SHP77 treated with DMSO at 0.1 percent for 48 hours (cell line): ENCODE measurements around the gene LIN54.
"Not testable (repeated sequence)": the region's sequence is repeated elsewhere in the genome, so short reads cannot be mapped to it uniquely, and the experiment has no call there.

Experiments
- DNase-seq: peaks from one replicate; lab custom pipeline; 2025; lab: John Stamatoyannopoulos, UW

Gene LIN54

DNA sequence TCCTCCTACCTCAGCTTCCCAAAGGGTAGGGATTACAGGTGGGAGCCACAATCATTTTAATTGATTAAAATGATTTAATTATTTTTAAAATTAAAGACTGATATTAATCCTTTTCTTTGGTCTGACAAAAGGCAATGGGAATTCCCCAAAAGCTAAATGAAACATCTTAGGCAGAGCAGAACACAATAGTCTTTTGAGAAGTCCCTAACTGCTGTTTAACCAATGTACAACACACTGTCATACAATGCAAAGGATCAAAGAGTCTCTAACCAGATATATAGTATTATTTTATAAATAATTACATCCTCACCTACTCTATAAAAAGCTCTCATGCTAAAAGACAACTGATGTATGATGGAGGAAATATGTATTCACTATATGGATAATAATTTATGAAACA is 63.1 kb downstream of the LIN54 start:
- no peak for DNase-seq

- no peak for DNase-seq
These were observed 71.2 kb downstream of the LIN54 start for GRCh38 chr4:82939414-82939813.

GRCh38 chr4:82934441-82934840 is 76.2 kb downstream of the LIN54 start:
- DNase-seq, result no peak

GRCh38 chr4:82930848-82931755 is 79.5 kb downstream of the LIN54 start:
- DNase-seq, result no peak

GRCh38 chr4:82921795-82922194 is 88.8 kb downstream of the LIN54 start:
- no peak for DNase-seq

GRCh38 chr4:82919386-82919785 is 91.2 kb downstream of the LIN54 start:
- no peak for DNase-seq

DNA sequence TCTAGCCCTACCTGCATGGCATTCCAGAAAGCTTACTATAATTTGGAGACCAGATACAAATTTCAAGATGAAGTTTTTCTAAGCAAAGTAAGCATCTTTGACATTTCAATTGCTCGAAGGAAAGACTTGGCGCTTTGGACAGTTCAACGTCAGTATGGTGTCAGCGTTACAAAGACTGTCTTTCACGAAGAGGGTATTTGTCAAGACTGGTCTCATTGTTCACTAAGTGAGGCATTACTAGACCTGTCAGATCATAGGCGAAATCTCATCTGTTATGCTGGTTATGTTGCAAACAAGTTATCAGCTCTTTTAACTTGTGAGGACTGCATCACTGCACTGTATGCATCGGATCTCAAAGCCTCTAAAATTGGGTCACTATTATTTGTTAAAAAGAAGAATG is 92.5 kb downstream of the LIN54 start:
- no peak for DNase-seq

DNA sequence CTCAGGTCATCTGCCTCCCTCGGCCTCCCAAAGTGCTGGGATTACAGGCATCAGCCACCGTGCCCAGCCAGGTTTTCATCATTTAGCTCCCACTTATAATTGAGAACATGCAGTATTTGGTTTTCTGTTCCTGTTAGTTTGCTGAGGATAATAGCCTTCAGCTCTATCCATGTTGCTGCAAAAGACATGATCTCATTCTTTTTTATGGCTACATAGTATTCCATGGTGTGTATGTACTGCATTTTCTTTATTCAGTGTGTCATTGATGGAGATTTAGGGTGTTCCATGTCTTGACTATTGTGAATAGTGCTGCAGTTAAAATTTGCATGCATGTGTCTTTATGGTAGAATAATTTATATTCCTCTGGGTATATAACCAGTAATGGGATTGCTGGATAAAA is 96.7 kb downstream of the LIN54 start:
- not testable (repeated sequence) for DNase-seq

DNA sequence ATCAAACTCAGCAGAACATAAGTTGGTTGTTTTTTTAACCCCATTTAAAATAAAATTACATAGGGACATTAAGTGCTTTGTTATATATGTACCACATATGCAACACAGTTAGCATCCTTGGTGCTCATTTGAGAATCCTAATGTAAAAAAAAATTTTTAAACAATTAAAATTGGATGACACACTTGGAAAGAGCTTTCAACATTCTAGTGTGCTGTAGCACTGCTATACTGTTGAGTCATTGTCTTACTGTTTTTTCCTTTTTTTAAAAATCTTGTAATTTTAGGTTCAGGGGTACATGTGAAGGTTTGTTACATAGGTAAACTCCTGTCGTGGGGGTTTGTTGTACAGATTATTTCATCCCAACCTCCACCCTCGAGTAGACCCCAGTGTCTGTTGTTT is 97.3 kb downstream of the LIN54 start:
- no peak for DNase-seq

- DNase-seq, result no peak
These were observed 101.3 kb downstream of the LIN54 start for GRCh38 chr4:82909326-82909725.

DNA sequence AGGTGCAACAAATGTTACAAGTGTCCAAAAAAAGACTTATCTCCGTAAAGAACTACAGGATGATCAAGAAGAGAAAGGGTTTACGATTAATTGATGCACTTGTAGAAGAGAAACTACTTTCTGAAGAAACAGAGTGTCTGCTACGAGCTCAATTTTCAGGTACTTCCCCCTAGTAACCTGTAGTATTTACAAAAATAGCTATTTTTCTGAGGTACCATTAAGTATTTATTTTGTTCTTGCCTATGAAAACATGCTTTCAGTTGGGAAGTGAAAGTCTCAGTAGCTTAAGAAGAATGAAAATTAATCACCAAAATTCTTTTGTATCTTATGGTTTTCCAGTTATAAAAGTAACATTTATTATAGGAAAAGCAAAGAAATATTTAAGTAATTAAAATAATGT is 104.2 kb downstream of the LIN54 start:
- no peak for DNase-seq

DNA sequence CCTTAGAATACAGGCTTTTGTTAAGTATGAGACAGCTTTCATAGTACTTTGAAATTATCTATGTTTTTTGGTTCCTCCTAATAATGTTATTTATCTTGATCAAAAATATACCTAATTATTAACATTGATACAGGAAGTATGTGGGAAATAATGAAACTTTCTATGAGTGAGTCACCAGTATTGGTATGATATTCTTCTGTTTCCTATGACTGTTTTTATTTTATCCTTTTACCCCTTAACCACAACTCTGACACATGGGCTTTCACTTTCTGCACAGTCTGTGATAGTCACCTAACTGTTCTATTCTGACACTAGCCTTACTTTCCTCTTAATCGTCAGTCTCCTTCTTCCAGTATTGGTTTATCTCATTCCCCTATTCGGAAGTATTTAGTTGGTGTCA is 105.4 kb downstream of the LIN54 start:
- no peak for DNase-seq

DNA sequence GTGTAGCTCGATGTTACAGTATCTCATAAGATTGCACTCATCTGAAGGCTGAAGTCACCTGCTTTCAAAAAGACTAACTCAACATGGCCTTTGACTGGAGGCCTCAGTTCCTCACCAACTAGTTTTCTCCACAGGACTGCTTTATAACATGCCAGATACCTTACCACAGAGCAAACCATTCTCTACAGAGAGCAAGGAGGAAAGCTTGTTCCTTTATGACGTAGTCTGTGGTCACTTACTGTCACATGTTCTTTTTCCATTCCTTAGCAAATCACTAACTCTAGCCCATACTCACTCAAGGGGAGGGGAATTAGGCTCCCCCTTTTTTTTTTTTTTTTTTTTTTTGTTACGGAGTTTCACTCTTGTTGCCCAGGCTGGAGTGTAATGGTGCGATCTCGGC is 106.9 kb downstream of the LIN54 start:
- no peak for DNase-seq

DNA sequence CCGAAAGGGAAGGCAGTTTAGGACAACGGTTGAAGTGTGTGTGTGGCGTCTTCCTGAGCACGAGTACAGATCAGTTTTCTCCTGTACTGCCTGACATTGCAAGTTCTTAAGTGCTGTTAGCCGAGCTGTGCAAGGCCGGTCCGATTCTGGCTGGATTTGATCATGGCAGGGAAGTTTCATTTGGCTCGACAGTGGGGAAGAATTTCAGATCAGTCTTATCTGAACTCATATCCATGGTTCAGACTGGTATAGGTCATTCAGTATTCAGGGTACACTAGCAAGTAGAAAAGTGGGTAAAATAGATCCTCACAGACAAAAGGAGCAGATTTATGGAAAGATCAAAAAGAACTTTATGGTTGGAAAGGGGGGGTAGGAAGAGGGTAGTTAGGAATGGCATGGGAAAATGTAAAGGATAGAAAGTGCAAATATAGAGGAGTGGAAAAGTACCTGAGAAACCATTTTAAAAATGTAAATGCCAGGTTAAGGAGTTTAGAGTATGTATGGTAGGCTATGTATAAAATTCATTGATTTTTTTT is 109.4 kb downstream of the LIN54 start:
- no peak for DNase-seq

GRCh38 chr4:82900411-82901182 is 110.0 kb downstream of the LIN54 start, which contains the start of gene THAP9:
TSS of gene THAP9 (plus strand) at chr4:82900735. CDS start at chr4:82900803, 68 bp downstream.
- DNase-seq, result peak; percentile 97

- no peak for DNase-seq
These were observed 110.6 kb downstream of the LIN54 start for GRCh38 chr4:82900066-82900410.

- DNase-seq, result no peak
These were observed 111.1 kb downstream of the LIN54 start for GRCh38 chr4:82899374-82900065.

GRCh38 chr4:82898322-82899243 is 112.0 kb downstream of the LIN54 start:
- DNase-seq, result no peak

DNA sequence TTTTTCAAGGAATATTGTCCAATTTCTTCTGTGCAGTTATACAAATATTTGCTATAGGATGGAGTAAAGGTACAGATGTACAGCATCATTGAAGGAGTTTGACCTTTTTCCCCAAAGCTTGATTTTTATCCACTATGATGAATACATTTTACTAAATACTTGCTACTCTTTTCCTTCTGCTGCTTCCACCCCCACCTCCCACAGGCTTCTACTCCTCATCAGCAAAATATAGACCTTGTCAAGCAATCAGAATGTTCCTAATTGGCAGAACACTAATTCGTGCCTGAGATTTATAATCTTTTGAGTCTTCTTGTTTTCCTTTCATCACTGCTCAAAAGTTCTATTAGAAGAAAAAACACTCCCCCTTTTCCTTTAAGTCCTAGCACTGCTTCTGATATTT is 113.9 kb downstream of the LIN54 start:
- DNase-seq, result no peak

GRCh38 chr4:82893942-82894341 is 116.7 kb downstream of the LIN54 start:
- no peak for DNase-seq

- DNase-seq, result no peak
These were observed 118.2 kb downstream of the LIN54 start for GRCh38 chr4:82892467-82892802.
